HCT116 (cell line): ENCODE data around the gene OPRL1. TPM values are rescaled to one million over a fixed set of nuclear protein-coding genes. Genes with fewer than 3 reads are reported as not detected.

Experiments
- ATAC-seq: fragments of 200-7000 bp; cut with Tn5 transposase; 2 replicates; pipeline ENCODE4 v1.9.1; 2020; ENCODE audit warnings: mild to moderate bottlenecking, moderate library complexity
- BruUV-seq: library from RNA; stranded (reverse); fragments of 400-500 nt; replicated peaks from 2 replicates; lab custom pipeline; 2021; lab: Mats Ljungman, UMichigan
- CTCF ChIA-PET: fragments of 300-600 bp; sonication (Branson Sonifier 250); formaldehyde crosslinking; loops from one replicate; lab custom pipeline; 2021; ENCODE audit warnings: antibody characterized with exemption; lab: Charles Lee
- POLR2A ChIA-PET: fragments of 300-600, 350-600 bp; sonication (Branson Sonifier 250); formaldehyde crosslinking; loops from one replicate; lab custom pipeline; 2021; ENCODE audit warnings: antibody characterized with exemption; lab: Charles Lee
- RAD21 ChIA-PET, 2 experiments: fragments of 300-600 bp; sonication (Branson Sonifier 250); formaldehyde crosslinking; loops; one replicate each; lab custom pipeline; 2023; ENCODE audit warnings: low total read pairs in 2 of 2; ENCODE audit not compliant: uncharacterized antibody in 2 of 2, unreplicated experiment in 2 of 2, low non-redundant PET in 1 of 2; lab: Charles Lee
- DNase-seq: peaks from one replicate; pipeline ENCODE4 v3.0.0-alpha.2; 2010; ENCODE audit warnings: low read depth, low spot score
- H2AFZ ChIP-seq: fragments of 200-600 bp; shearing (Covaris generic), sonication (generic); 2 replicates; pipeline ENCODE4 v1.6.1; 2017; ENCODE audit warnings: low read depth, mixed run types, mixed read lengths, antibody characterized with exemption, low read length; ENCODE audit not compliant: poor library complexity, severe bottlenecking
- H3K27ac ChIP-seq: 2 replicates; pipeline ENCODE4 v1.5.1; 2012; ENCODE audit warnings: low read depth, low read length
- H3K27me3 ChIP-seq: fragments of 200-600 bp; sonication (generic); 2 replicates; pipeline ENCODE4 v1.6.1; 2016; ENCODE audit warnings: mixed run types, low read length, mixed read lengths; ENCODE audit not compliant: insufficient read depth
- H3K36me3 ChIP-seq, 2 experiments: fragments of 200-500 bp in 1 of 2; fragments of 200-600 bp in 1 of 2; sonication (Bioruptor generic) in 1 of 2; sonication (generic) in 1 of 2; 2 replicates each; pipeline versions ENCODE4 v1.5.1 to v1.6.1; 2014 to 2016; ENCODE audit warnings: low read length in 2 of 2, inconsistent platforms in 1 of 2, mixed read lengths in 1 of 2, mixed run types in 1 of 2; ENCODE audit not compliant: insufficient read depth in 2 of 2, control insufficient read depth in 1 of 2
- H3K4me1 ChIP-seq, 2 experiments: fragments of 200-600 bp in 1 of 2; sonication (generic) in 1 of 2; 2 replicates each; pipeline versions ENCODE4 v1.5.1 to v1.6.1; 2012 to 2017; ENCODE audit warnings: low read length in 2 of 2, inconsistent platforms in 1 of 2, mild to moderate bottlenecking in 1 of 2, mixed read lengths in 1 of 2, mixed run types in 1 of 2, moderate library complexity in 1 of 2; ENCODE audit not compliant: insufficient read depth in 2 of 2, control insufficient read depth in 1 of 2
- H3K4me2 ChIP-seq: fragments of 200-600 bp; sonication (generic); 2 replicates; pipeline ENCODE4 v1.6.1; 2017; ENCODE audit warnings: mixed run types, low read length, mixed read lengths
- H3K4me3 ChIP-seq, 2 experiments: fragments of 200-600 bp in 1 of 2; sonication (generic) in 1 of 2; replicated peaks in 1 of 2; 2 replicates each; pipeline ENCODE4 v1.5.1; 2011 to 2016; ENCODE audit warnings: low read length in 2 of 2, control low read depth in 1 of 2, low read depth in 1 of 2, mild to moderate bottlenecking in 1 of 2, mixed read lengths in 1 of 2, mixed run types in 1 of 2
- H3K79me2 ChIP-seq: fragments of 200-600 bp; sonication (generic); 2 replicates; pipeline ENCODE4 v1.6.1; 2017; ENCODE audit warnings: mild to moderate bottlenecking, mixed run types, low read length, moderate library complexity, mixed read lengths; ENCODE audit not compliant: insufficient read depth
- H3K9ac ChIP-seq: fragments of 200-600 bp; sonication (generic); 2 replicates; pipeline ENCODE4 v1.6.1; 2016; ENCODE audit warnings: low read length, mixed read lengths
- H3K9me2 ChIP-seq: fragments of 200-600 bp; sonication (generic), shearing (Covaris generic); 2 replicates; pipeline ENCODE4 v1.6.1; 2017; ENCODE audit warnings: mixed run types, mild to moderate bottlenecking, moderate library complexity; ENCODE audit not compliant: insufficient read depth
- H3K9me3 ChIP-seq, 2 experiments: fragments of 200-500 bp in 1 of 2; fragments of 200-600 bp in 1 of 2; sonication (Bioruptor generic) in 1 of 2; sonication (generic) in 1 of 2; 2 replicates each; pipeline ENCODE4 v1.6.1; 2014 to 2017; ENCODE audit warnings: low read length in 2 of 2, mixed read lengths in 2 of 2, inconsistent platforms in 1 of 2, low read depth in 1 of 2, mild to moderate bottlenecking in 1 of 2, mixed run types in 1 of 2, moderate library complexity in 1 of 2; ENCODE audit not compliant: control insufficient read depth in 1 of 2, insufficient read depth in 1 of 2
- H4K20me1 ChIP-seq: fragments of 200-600 bp; sonication (generic), shearing (Covaris generic); 2 replicates; pipeline ENCODE4 v1.6.1; 2017; ENCODE audit warnings: mixed run types, mild to moderate bottlenecking, moderate library complexity; ENCODE audit not compliant: insufficient read depth
- ATF3 ChIP-seq: IDR thresholded peaks from 2 replicates; pipeline ENCODE4 v1.6.1; 2012
- CBX3 ChIP-seq: IDR thresholded peaks from 2 replicates; pipeline ENCODE4 v1.6.1; 2012; ENCODE audit warnings: low read depth
- CEBPB ChIP-seq: IDR thresholded peaks from 2 replicates; pipeline ENCODE4 v1.6.1; 2012; ENCODE audit warnings: low read depth
- EGR1 ChIP-seq: IDR thresholded peaks from 2 replicates; pipeline ENCODE4 v1.6.1; 2012; ENCODE audit warnings: low read depth
- EZH2phosphoT487 ChIP-seq: fragments of 200-600 bp; IDR thresholded peaks from 2 replicates; pipeline ENCODE4 v1.6.1; 2018; ENCODE audit warnings: antibody characterized with exemption, borderline replicate concordance
- FOSL1 ChIP-seq: IDR thresholded peaks from 2 replicates; pipeline ENCODE4 v1.6.1; 2012; ENCODE audit warnings: low read depth
- JUND ChIP-seq: IDR thresholded peaks from 2 replicates; pipeline ENCODE4 v1.6.1; 2012
- POLR2A ChIP-seq: IDR thresholded peaks from 2 replicates; pipeline ENCODE4 v1.7.0; 2011; ENCODE audit warnings: borderline replicate concordance; ENCODE audit not compliant: insufficient read depth, insufficient read length; ENCODE audit errors: extremely low read depth
- POLR2AphosphoS5 ChIP-seq: IDR thresholded peaks from 2 replicates; pipeline ENCODE4 v1.6.1; 2011; ENCODE audit warnings: mild to moderate bottlenecking, low read depth, low read length, moderate library complexity
- RAD21 ChIP-seq: IDR thresholded peaks from 2 replicates; pipeline ENCODE4 v1.6.1; 2012; ENCODE audit warnings: low read depth, mild to moderate bottlenecking
- REST ChIP-seq: IDR thresholded peaks from 2 replicates; pipeline ENCODE4 v1.6.1; 2012; ENCODE audit warnings: low read depth
- SIN3A ChIP-seq: IDR thresholded peaks from 2 replicates; pipeline ENCODE4 v1.6.1; 2012; ENCODE audit warnings: low read depth
- SP1 ChIP-seq: IDR thresholded peaks from 2 replicates; pipeline ENCODE4 v1.6.1; 2012; ENCODE audit warnings: low read depth
- SRF ChIP-seq: IDR thresholded peaks from 2 replicates; pipeline ENCODE4 v1.6.1; 2012; ENCODE audit warnings: low read depth
- TCF7L2 ChIP-seq: IDR thresholded peaks from 2 replicates; pipeline ENCODE4 v1.7.0; 2011; ENCODE audit warnings: borderline replicate concordance, inconsistent platforms; ENCODE audit not compliant: insufficient read depth, insufficient read length; ENCODE audit errors: extremely low read depth
- YY1 ChIP-seq: IDR thresholded peaks from 2 replicates; pipeline ENCODE4 v1.6.1; 2011; ENCODE audit warnings: low read length, low read depth, moderate library complexity, mild to moderate bottlenecking; ENCODE audit not compliant: insufficient replicate concordance; ENCODE audit errors: extremely low read depth
- ZFX ChIP-seq: fragments of 450-650 bp; IDR thresholded peaks from 2 replicates; pipeline ENCODE4 v1.6.1; 2017
- ZNF274 ChIP-seq: fragments of 200-500 bp; sonication (Bioruptor generic); IDR thresholded peaks from 2 replicates; pipeline ENCODE4 v1.6.1; 2014; ENCODE audit warnings: mild to moderate bottlenecking, low read depth, low read length, inconsistent platforms
- intact Hi-C: fragments of 100-400 bp; cut with micrococcal nuclease; formaldehyde crosslinking; loops from 2 replicates; pipeline ENCODE4 v1.10.0; 2022
- total RNA-seq: library from RNA; stranded (reverse); gene quantifications from one replicate; pipeline ENCODE4 v1.2.1, GENCODE V29; 2021; ENCODE audit not compliant: unreplicated experiment
- TF ChIP-seq, protein P1 (sequence below): IDR thresholded peaks from 2 replicates; pipeline ENCODE4 v1.6.1; 2011; ENCODE audit warnings: mild to moderate bottlenecking, low read length, moderate library complexity; ENCODE audit not compliant: insufficient replicate concordance; ENCODE audit errors: extremely low read depth

OPRL1 gene
- total RNA-seq, 1 experiment from 2014 or later: 1.6 TPM

DNA sequence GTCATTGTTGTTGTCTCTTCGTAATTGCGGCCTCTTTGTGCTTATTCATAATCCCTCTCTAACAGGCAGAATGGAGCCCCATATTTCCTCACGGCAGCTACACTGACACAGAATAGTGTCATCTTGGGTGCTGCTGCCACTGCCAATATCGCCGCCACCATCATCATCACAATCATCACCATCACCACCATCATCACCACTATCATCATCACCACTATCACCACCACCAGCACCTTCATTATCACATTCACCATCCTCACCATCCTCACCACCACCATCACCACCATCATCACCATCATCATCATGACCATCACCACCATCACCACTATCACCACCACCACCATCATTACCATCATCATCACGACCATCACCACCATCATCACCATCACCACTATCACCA is 16.7 kb downstream of the OPRL1 start:
- intact Hi-C loops: no loop called here
- H3K4me1 ChIP-seq: peaks cover under 1 to 1% of the 10 kb centered on the region in 2 experiments; a peak in 2 of 4 replicates
- ChIA-PET CTCF (no interaction called here), RAD21 (no interaction called here), POLR2A (no interaction called here)
- H3K9ac ChIP-seq: no peak overlapping the region
- H3K27me3 ChIP-seq: no peaks in the 10 kb centered on the region
- BruUV-seq: no TSS peak
- H3K36me3 ChIP-seq: no peaks in the 10 kb centered on the region
- DNase-seq (no peak), ATAC-seq (no peak)
- no peaks in the 10 kb centered on the region for H3K79me2 ChIP-seq
- H3K4me3 ChIP-seq: no peak overlapping the region
- H2AFZ ChIP-seq: no peak overlapping the region
- H3K9me3 ChIP-seq: no peaks in the 10 kb centered on the region
- H3K4me2 ChIP-seq: no peak overlapping the region
- TF ChIP-seq ATF3: no peak
- no peak for TF ChIP-seq TCF7L2
- no peak for TF ChIP-seq SIN3A
- no peak for TF ChIP-seq REST
- TF ChIP-seq SP1: no peak
- TF ChIP-seq CBX3: no peak
- TF ChIP-seq RAD21: no peak
- no peak for TF ChIP-seq JUND
- TF ChIP-seq SRF: no peak
- no peak for TF ChIP-seq EZH2phosphoT487
- no peak for TF ChIP-seq FOSL1
- TF ChIP-seq YY1: no peak
- no peak for TF ChIP-seq EGR1
- TF ChIP-seq ZNF274: no peak
- no peak for TF ChIP-seq ZFX
- TF ChIP-seq POLR2AphosphoS5: no peak
- TF ChIP-seq POLR2A: no peak
- TF ChIP-seq, protein P1, sequence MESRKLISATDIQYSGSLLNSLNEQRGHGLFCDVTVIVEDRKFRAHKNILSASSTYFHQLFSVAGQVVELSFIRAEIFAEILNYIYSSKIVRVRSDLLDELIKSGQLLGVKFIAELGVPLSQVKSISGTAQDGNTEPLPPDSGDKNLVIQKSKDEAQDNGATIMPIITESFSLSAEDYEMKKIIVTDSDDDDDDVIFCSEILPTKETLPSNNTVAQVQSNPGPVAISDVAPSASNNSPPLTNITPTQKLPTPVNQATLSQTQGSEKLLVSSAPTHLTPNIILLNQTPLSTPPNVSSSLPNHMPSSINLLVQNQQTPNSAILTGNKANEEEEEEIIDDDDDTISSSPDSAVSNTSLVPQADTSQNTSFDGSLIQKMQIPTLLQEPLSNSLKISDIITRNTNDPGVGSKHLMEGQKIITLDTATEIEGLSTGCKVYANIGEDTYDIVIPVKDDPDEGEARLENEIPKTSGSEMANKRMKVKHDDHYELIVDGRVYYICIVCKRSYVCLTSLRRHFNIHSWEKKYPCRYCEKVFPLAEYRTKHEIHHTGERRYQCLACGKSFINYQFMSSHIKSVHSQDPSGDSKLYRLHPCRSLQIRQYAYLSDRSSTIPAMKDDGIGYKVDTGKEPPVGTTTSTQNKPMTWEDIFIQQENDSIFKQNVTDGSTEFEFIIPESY: no peak
- TF ChIP-seq CEBPB: no peak
- no peaks in the 10 kb centered on the region for H4K20me1 ChIP-seq
- H3K9me2 ChIP-seq: no peaks in the 10 kb centered on the region
- no peak overlapping the region for H3K27ac ChIP-seq
